Stimulated activated CD8-positive, alpha-beta memory T cell treated with anti-CD3 and anti-CD28 coated beads, Interleukin-7, amount 100 ng/mL, for 24 hours (primary cell): ENCODE results near the gene NUP43.
"Not testable (repeated sequence)": the region's sequence is repeated elsewhere in the genome, so short reads cannot be mapped to it uniquely, and the experiment has no call there.

ENCODE experiments used
- DNase-seq: peaks from one replicate; pipeline ENCODE4 v3.0.0-alpha.2; 2020; ENCODE audit warnings: low read depth

NUP43 gene

GRCh38 chr6:149691201-149691600 is 55.1 kb downstream of the NUP43 start:
- DNase-seq, result no peak

- no peak for DNase-seq
Measured at GRCh38 chr6:149686230-149686629, 60.1 kb downstream of the NUP43 start.

- DNase-seq, result no peak
Measured at GRCh38 chr6:149683256-149683859, 63.0 kb downstream of the NUP43 start.

- not testable (repeated sequence) for DNase-seq
Measured at GRCh38 chr6:149681845-149682244, 64.5 kb downstream of the NUP43 start.

GRCh38 chr6:149681209-149681608 is 65.1 kb downstream of the NUP43 start:
- DNase-seq, result no peak

- no peak for DNase-seq
Measured at GRCh38 chr6:149680503-149680902, 65.8 kb downstream of the NUP43 start.
